HepG2 (cell line): ENCODE measurements around the gene INSIG2. TPM values are rescaled to one million over a fixed set of nuclear protein-coding genes. Genes with fewer than 3 reads are reported as not detected.

Source experiments
- ATF1 ChIP-seq: IDR thresholded peaks from 2 replicates; pipeline ENCODE4 v1.6.1; 2016; ENCODE audit warnings: mild to moderate bottlenecking, control low read depth
- ATM ChIP-seq: fragments of 450-650 bp; IDR thresholded peaks from 2 replicates; pipeline ENCODE4 v1.7.1; 2017; ENCODE audit warnings: mild to moderate bottlenecking, borderline replicate concordance
- HMGA1 ChIP-seq: sonication (generic); formaldehyde crosslinking; conservative IDR thresholded peaks from 2 replicates; pipeline ENCODE4 v1.4.0; 2020; ENCODE audit warnings: missing genetic modification reagents
- HOXA9 ChIP-seq: sonication (generic); formaldehyde crosslinking; IDR thresholded peaks from 2 replicates; pipeline ENCODE4 v1.8.1; 2022; ENCODE audit warnings: missing genetic modification reagents, mild to moderate bottlenecking, moderate library complexity, borderline replicate concordance
- KAT8 ChIP-seq: IDR thresholded peaks from 2 replicates; pipeline ENCODE4 v1.6.1; 2016; ENCODE audit warnings: missing genetic modification reagents, missing compliant biosample characterization
- KDM5B ChIP-seq: sonication (generic); formaldehyde crosslinking; IDR thresholded peaks from 2 replicates; pipeline ENCODE4 v1.4.0; 2020; ENCODE audit warnings: missing genetic modification reagents, mild to moderate bottlenecking, borderline replicate concordance
- KLF9 ChIP-seq: IDR thresholded peaks from 2 replicates; pipeline ENCODE4 v1.6.1; 2016; ENCODE audit warnings: low read depth
- MTA1 ChIP-seq: sonication (generic); formaldehyde crosslinking; IDR thresholded peaks from 2 replicates; pipeline ENCODE4 v1.4.0; 2020; ENCODE audit warnings: missing genetic modification reagents, mild to moderate bottlenecking, borderline replicate concordance
- NR1H2 ChIP-seq: sonication (generic); formaldehyde crosslinking; IDR thresholded peaks from 2 replicates; pipeline ENCODE4 v1.8.1; 2022; ENCODE audit warnings: low read depth, missing genetic modification reagents, borderline replicate concordance
- PCBP2 ChIP-seq: fragments of 200-400 bp; formaldehyde crosslinking; optimal IDR thresholded peaks from 2 replicates; pipeline ENCODE3; 2018; ENCODE audit warnings: low read length, low read depth; ENCODE audit not compliant: poor library complexity, severe bottlenecking
- PHF8 ChIP-seq: sonication (generic); formaldehyde crosslinking; IDR thresholded peaks from 2 replicates; pipeline ENCODE4 v1.5.0; 2020; ENCODE audit warnings: missing genetic modification reagents
- REL ChIP-seq: sonication (generic); formaldehyde crosslinking; conservative IDR thresholded peaks from 2 replicates; pipeline ENCODE4 v1.8.0; 2022; ENCODE audit warnings: mild to moderate bottlenecking, missing genetic modification reagents, moderate library complexity
- SMARCC2 ChIP-seq: fragments of 450-650 bp; IDR thresholded peaks from 2 replicates; pipeline ENCODE4 v1.6.1; 2017; ENCODE audit warnings: antibody characterized with exemption, mild to moderate bottlenecking
- YEATS2 ChIP-seq: sonication (generic); formaldehyde crosslinking; IDR thresholded peaks from 2 replicates; pipeline ENCODE4 v1.4.0; 2020; ENCODE audit warnings: missing genetic modification reagents, borderline replicate concordance
- ZNF253 ChIP-seq: sonication (generic); formaldehyde crosslinking; IDR thresholded peaks from 2 replicates; pipeline ENCODE4 v1.8.0; 2022; ENCODE audit warnings: mild to moderate bottlenecking, missing genetic modification reagents, borderline replicate concordance
- ZNF326 ChIP-seq: sonication (generic); formaldehyde crosslinking; IDR thresholded peaks from 2 replicates; pipeline ENCODE4 v1.4.0; 2020; ENCODE audit warnings: missing genetic modification reagents, borderline replicate concordance
- ZNF383 ChIP-seq: sonication (generic); formaldehyde crosslinking; IDR thresholded peaks from 2 replicates; pipeline ENCODE4 v1.4.0; 2020; ENCODE audit warnings: missing genetic modification reagents, mild to moderate bottlenecking, borderline replicate concordance
- ZNF451 ChIP-seq: sonication (generic); formaldehyde crosslinking; IDR thresholded peaks from 2 replicates; pipeline ENCODE4 v1.5.0; 2020; ENCODE audit warnings: mild to moderate bottlenecking, missing genetic modification reagents
- ZNF558 ChIP-seq: sonication (generic); formaldehyde crosslinking; IDR thresholded peaks from 2 replicates; pipeline ENCODE4 v1.9.0; 2022; ENCODE audit warnings: mild to moderate bottlenecking, missing genetic modification reagents, borderline replicate concordance
- ZNF710 ChIP-seq: sonication (generic); formaldehyde crosslinking; IDR thresholded peaks from 2 replicates; pipeline ENCODE4 v1.5.0; 2020; ENCODE audit warnings: mild to moderate bottlenecking, missing genetic modification reagents, borderline replicate concordance
- ZNF773 ChIP-seq: sonication (generic); formaldehyde crosslinking; IDR thresholded peaks from 2 replicates; pipeline ENCODE4 v1.4.0; 2020; ENCODE audit warnings: missing genetic modification reagents, borderline replicate concordance
- ZUFSP ChIP-seq: sonication (generic); formaldehyde crosslinking; IDR thresholded peaks from 2 replicates; pipeline ENCODE4 v1.9.0; 2021; ENCODE audit warnings: missing genetic modification reagents, mild to moderate bottlenecking, borderline replicate concordance
- polyA plus RNA-seq, 8 experiments: library from polyadenylated mRNA; depleted of rRNA in 3 of 8; stranded (reverse) in 7 of 8; unstranded in 1 of 8; fragments of >200 nt; fragmentation: Illumina TruSeq in 4 of 8; extraction: Trizol in 4 of 8; gene quantifications; 2 replicates each; pipeline versions ENCODE4 v1.2.1 to v1.2.3, GENCODE V29; 2011 to 2016; ENCODE audit warnings: low read depth in 4 of 8, missing spikeins in 1 of 8, mixed read lengths in 1 of 8; ENCODE audit not compliant: insufficient read depth in 1 of 8
- total RNA-seq, 5 experiments: library from RNA; depleted of rRNA; stranded (reverse); fragments of >200 nt; fragmentation: Illumina TruSeq; extraction: Trizol; gene quantifications; 2 replicates each; pipeline ENCODE4 v1.2.3, GENCODE V29; 2016; ENCODE audit warnings: low read depth in 1 of 5
- TF ChIP-seq, protein P1 (sequence below): sonication (generic); formaldehyde crosslinking; IDR thresholded peaks from 2 replicates; pipeline ENCODE4 v1.4.0; 2020; ENCODE audit warnings: mild to moderate bottlenecking, missing genetic modification reagents

INSIG2 gene
- total and polyA plus RNA-seq, 2 of the 13 experiments (the other 11 are each of a cell fraction or from before 2014, with no cell fraction given) = 73.5 to 481 TPM

DNA sequence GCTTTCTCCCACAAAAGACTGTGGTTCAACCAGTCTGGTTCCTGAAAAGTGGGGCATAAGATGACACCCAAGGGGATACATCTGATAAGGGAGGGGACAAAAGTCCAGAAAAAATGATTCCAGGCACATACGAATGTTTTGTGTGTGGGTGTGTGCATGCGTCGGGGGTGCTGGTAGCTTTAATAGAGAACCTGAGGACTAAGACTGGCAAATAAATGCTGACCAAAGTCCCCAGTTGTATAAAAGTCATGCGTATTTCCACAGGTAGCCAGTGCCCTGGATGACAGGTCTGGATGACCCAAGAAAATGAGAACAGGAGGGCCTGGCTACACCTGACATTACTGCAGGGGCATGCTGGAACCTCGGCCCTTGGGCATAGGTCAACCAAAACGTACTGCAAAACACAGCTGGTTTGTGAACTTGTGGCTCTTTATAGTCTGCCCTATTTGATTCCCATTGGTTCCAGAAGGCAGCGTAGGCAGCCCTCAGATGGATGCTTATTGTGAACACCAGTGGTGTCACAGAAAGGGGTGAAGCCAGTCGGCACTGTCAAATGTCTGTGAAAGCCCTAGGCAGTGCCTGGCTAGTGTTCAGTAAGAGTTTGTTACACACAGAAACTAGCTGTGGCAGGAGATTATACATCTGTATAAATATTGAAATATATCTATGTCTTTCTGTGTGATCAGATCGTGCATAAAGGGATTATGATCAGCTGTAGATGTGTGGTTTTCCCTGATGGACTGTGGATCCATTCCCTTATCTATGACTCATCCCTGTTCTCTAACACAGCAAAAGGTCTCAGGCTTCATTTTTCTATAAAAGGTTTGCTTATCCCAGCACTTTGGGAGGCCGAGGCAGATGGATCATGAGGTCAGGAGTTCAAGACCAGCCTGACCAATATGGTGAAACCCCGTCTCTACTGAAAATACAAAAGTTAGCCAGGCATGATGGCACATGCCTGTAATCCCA lies 58.3 kb downstream of the INSIG2 start (continued):
- TF ChIP-seq ZNF558 (CRISPR knock-in tag) (0 out of 2 replicates have a peak, but pooled peaks have one; percentile 53), ATM (no peak), ZNF383 (CRISPR knock-in tag) (no peak), ATF1 (CRISPR knock-in tag) (no peak), ZNF326 (CRISPR knock-in tag) (no peak), SMARCC2 (no peak), ZNF773 (CRISPR knock-in tag) (no peak), HMGA1 (CRISPR knock-in tag) (no peak), KAT8 (0 out of 2 replicates have a peak, but pooled peaks have one; percentile 42), KDM5B (CRISPR knock-in tag) (no peak), PHF8 (CRISPR knock-in tag) (no peak), NR1H2 (CRISPR knock-in tag) (no peak), ZNF710 (CRISPR knock-in tag) (no peak), HOXA9 (CRISPR knock-in tag) (no peak), ZUFSP (CRISPR knock-in tag) (no peak), ZNF253 (CRISPR knock-in tag) (no peak), MTA1 (CRISPR knock-in tag) (no peak), YEATS2 (CRISPR knock-in tag) (peak; percentile 14; the same call in 1 of the 2 replicates), REL (CRISPR knock-in tag) (no peak), ZNF451 (CRISPR knock-in tag) (no peak), PCBP2 (no peak), KLF9 (CRISPR knock-in tag) (no peak)
- TF ChIP-seq, protein P1, sequence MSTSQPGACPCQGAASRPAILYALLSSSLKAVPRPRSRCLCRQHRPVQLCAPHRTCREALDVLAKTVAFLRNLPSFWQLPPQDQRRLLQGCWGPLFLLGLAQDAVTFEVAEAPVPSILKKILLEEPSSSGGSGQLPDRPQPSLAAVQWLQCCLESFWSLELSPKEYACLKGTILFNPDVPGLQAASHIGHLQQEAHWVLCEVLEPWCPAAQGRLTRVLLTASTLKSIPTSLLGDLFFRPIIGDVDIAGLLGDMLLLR = no peak
